ENCODE measurements around the gene ASIC4.

- no peak for TF ChIP-seq CBFB (CRISPR knock-in tag; IDR thresholded peaks at IDR 0.05; ENCODE audit: low read depth)
- no peak for TF ChIP-seq ZBTB21 (CRISPR knock-in tag; IDR thresholded peaks at IDR 0.05; ENCODE audit: borderline replicate concordance)
- TF ChIP-seq JUN (CRISPR knock-in tag; IDR thresholded peaks at IDR 0.05), result no peak
- no peak for TF ChIP-seq TP53 (CRISPR knock-in tag; IDR thresholded peaks at IDR 0.05)
- TF ChIP-seq CTCF (IDR thresholded peaks at IDR 0.05), result no peak
- TF ChIP-seq, protein P1, sequence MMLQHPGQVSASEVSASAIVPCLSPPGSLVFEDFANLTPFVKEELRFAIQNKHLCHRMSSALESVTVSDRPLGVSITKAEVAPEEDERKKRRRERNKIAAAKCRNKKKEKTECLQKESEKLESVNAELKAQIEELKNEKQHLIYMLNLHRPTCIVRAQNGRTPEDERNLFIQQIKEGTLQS (CRISPR knock-in tag; conservative IDR thresholded peaks at IDR 0.05), result no peak
Observed at GRCh38 chr2:219472629-219473187, 41.6 kb upstream of the ASIC4 start.

All from WTC11 (cell line).